Gastroesophageal sphincter (tissue), 4 donors: Measurements from ENCODE around the gene CTNNA2. TPM values are rescaled to one million over a fixed set of nuclear protein-coding genes. Genes with fewer than 3 reads are reported as not detected.

Experiments
- ATAC-seq: fragments of 150-250 bp; one replicate; pipeline ENCODE4 v1.9.1; 2016; ENCODE audit warnings: mild to moderate bottlenecking, moderate library complexity
- H3K27ac ChIP-seq, 4 donors: fragments of 200-600 bp; sonication (generic) in 3 of 4; 1 replicate in 3 of 4; 2 replicates in 1 of 4; pipeline ENCODE4 v1.5.1; 2016 to 2019
- H3K27me3 ChIP-seq: fragments of 200-600 bp; sonication (generic); one replicate; pipeline ENCODE4 v1.5.1; 2019
- H3K36me3 ChIP-seq, 2 donors: fragments of 200-600 bp; sonication (generic); one replicate each; pipeline ENCODE4 v1.5.1; 2019; ENCODE audit warnings: control low read depth in 1 of 2
- H3K4me1 ChIP-seq, 3 donors: fragments of 200-600 bp; sonication (generic); 1 replicate in 2 of 3; 2 replicates in 1 of 3; pipeline ENCODE4 v1.5.1; 2016 to 2019; ENCODE audit warnings: control low read depth in 2 of 3
- H3K4me3 ChIP-seq, 2 donors: fragments of 200-600 bp; sonication (generic); one replicate each; pipeline ENCODE4 v1.5.1; 2019; ENCODE audit warnings: mild to moderate bottlenecking in 1 of 2, moderate library complexity in 1 of 2
- H3K9me3 ChIP-seq, 3 donors: fragments of 200-600 bp; sonication (generic); one replicate each; pipeline ENCODE4 v1.5.1; 2017 to 2019; ENCODE audit warnings: control low read depth in 2 of 3
- CTCF ChIP-seq, 4 experiments: fragments of 200-600 bp in 2 of 4; fragments of 450-650 bp in 2 of 4; sonication (generic) in 1 of 4; IDR thresholded peaks; one replicate each; pipeline ENCODE4 v1.5.1; 2017 to 2019; ENCODE audit warnings: antibody characterized with exemption in 4 of 4, mild to moderate bottlenecking in 2 of 4, moderate library complexity in 2 of 4
- EP300 ChIP-seq: sonication (generic); formaldehyde crosslinking; IDR thresholded peaks from one replicate; pipeline ENCODE4 v1.6.1; 2017; ENCODE audit warnings: antibody characterized with exemption, mild to moderate bottlenecking
- POLR2A ChIP-seq, 2 donors: fragments of 450-650 bp; IDR thresholded peaks; one replicate each; pipeline ENCODE4 v1.6.1; 2017; ENCODE audit warnings: antibody characterized with exemption in 2 of 2, mild to moderate bottlenecking in 2 of 2, moderate library complexity in 1 of 2
- POLR2AphosphoS5 ChIP-seq: sonication (generic); formaldehyde crosslinking; IDR thresholded peaks from one replicate; pipeline ENCODE4 v1.6.1; 2017; ENCODE audit warnings: antibody characterized with exemption
- WGBS, 2 donors: methylation state at CpG; one replicate each; pipeline ENCODE4 v1.1.5; 2018; ENCODE audit warnings: low coverage in 1 of 2; 5-methylcytosine and 5-hydroxymethylcytosine counted together
- total RNA-seq, 4 donors: library from RNA; depleted of rRNA; stranded (reverse); fragments of >200 nt; gene quantifications; one replicate each; pipeline ENCODE4 v1.1.0, GENCODE V29; 2016

Gene CTNNA2
- total RNA-seq, 4 donors from 2014 or later, result 0.15 to 4.2 (median 0.68) TPM

DNA sequence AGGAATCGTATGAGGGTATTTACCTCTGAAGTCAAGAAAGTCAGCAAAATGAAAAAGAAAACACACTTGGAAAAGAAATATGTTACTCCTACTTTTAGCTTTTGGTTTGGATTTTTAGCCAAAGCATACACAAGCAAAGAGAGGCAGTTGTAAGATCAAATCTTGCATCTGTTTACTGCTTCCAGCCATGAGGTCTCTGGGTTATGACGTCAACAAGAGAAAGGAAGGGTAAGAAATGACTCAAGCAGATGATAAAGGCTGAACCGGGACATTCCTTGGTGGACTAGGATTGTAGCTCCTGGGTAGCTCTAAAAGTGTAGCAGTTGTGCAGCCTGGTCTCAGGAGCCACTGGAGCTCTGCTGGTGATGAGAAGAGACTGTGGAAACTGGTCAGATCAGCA is 16.8 kb downstream of the CTNNA2 start:
- no peak for TF ChIP-seq EP300
- no peak for TF ChIP-seq POLR2A (IDR thresholded peaks at IDR 0.05)
- no peak for TF ChIP-seq POLR2AphosphoS5
- TF ChIP-seq CTCF (IDR thresholded peaks at IDR 0.05), result no peak

GRCh38 chr2:79530443-79530842 is 17.6 kb downstream of the CTNNA2 start:
- no peaks in the 10 kb centered on the region for H3K4me1 ChIP-seq
- WGBS, 2 donors, result 0 to 8% methylated on average over 1 of the region's 1 CpG
- no peak overlapping the region for H3K27ac ChIP-seq
- no peaks in the 10 kb centered on the region for H3K36me3 ChIP-seq
- no peaks in the 10 kb centered on the region for H3K9me3 ChIP-seq
- no peak overlapping the region for H3K4me3 ChIP-seq
- no peak for ATAC-seq
- H3K27me3 ChIP-seq, result peaks cover under 1% of the 10 kb centered on the region
- TF ChIP-seq EP300 (no peak), POLR2A (IDR thresholded peaks at IDR 0.05) (no peak), POLR2AphosphoS5 (no peak), CTCF (IDR thresholded peaks at IDR 0.05) (no peak)

More for the DNA sequence above, 16.8 kb downstream of the CTNNA2 start:
- Histone ChIP-seq H3K4me1 (no peaks in the 10 kb centered on the region), H3K9me3 (no peaks in the 10 kb centered on the region), H3K36me3 (no peaks in the 10 kb centered on the region), H3K27ac (no peak overlapping the region), H3K27me3 (peaks cover 3% of the 10 kb centered on the region), H3K4me3 (no peak overlapping the region)
- WGBS, 2 donors, result 71 to 85% methylated on average over 2 to 3 of the region's 3 CpGs
- ATAC-seq, result no peak

GRCh38 chr2:79547568-79547967 is 34.7 kb downstream of the CTNNA2 start:
- WGBS, 2 donors, result 57 to 66% methylated on average over 2 of the region's 2 CpGs
- no peak for TF ChIP-seq EP300
- no peak for TF ChIP-seq POLR2AphosphoS5
- no peak for TF ChIP-seq POLR2A (IDR thresholded peaks at IDR 0.05)
- TF ChIP-seq CTCF (IDR thresholded peaks at IDR 0.05), result no peak
- no peak overlapping the region for H3K27ac ChIP-seq
- no peaks in the 10 kb centered on the region for H3K27me3 ChIP-seq
- no peaks in the 10 kb centered on the region for H3K4me1 ChIP-seq
- H3K9me3 ChIP-seq, result peaks cover 0 to 64% (median 0%) of the 10 kb centered on the region in 3 donors
- no peak for ATAC-seq
- H3K4me3 ChIP-seq, result no peak overlapping the region
- no peaks in the 10 kb centered on the region for H3K36me3 ChIP-seq

- Histone ChIP-seq H3K4me3 (no peak overlapping the region), H3K9me3 (peaks cover 0 to 39% (median 0%) of the 10 kb centered on the region in 3 donors), H3K4me1 (no peaks in the 10 kb centered on the region), H3K27me3 (no peaks in the 10 kb centered on the region), H3K36me3 (no peaks in the 10 kb centered on the region), H3K27ac (no peak overlapping the region)
- TF ChIP-seq CTCF (IDR thresholded peaks at IDR 0.05) (no peak), EP300 (no peak), POLR2AphosphoS5 (no peak), POLR2A (IDR thresholded peaks at IDR 0.05) (no peak)
- ATAC-seq, result no peak
- WGBS, 2 donors, result 100% methylated on average over 1 of the region's 1 CpG
Observed at GRCh38 chr2:79552653-79553052, 39.8 kb downstream of the CTNNA2 start.

DNA sequence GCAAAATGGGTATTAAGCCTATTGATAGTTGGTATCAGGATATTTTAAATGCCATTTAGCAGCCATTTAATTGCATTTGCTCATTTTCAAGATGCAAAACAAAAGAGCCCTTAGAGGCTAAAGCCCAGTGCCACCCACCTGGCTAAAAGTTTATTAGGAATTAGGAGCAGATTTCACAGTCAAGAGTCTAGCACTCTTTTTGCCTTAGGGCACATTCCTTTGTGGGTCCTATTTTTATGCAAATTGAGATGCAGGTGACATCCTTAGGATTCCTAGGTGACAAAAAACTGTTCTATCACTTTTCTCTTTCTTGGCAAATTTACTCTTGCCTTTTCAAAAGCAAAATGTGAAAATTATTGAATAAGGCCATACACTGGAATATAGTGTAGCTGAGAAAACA is 42.0 kb downstream of the CTNNA2 start:
- Histone ChIP-seq H3K9me3 (peaks cover 0 to 17% (median 0%) of the 10 kb centered on the region in 3 donors), H3K4me3 (no peak overlapping the region), H3K27ac (no peak overlapping the region), H3K27me3 (no peaks in the 10 kb centered on the region), H3K36me3 (no peaks in the 10 kb centered on the region), H3K4me1 (no peaks in the 10 kb centered on the region)
- TF ChIP-seq CTCF (IDR thresholded peaks at IDR 0.05), result no peak
- no peak for TF ChIP-seq POLR2A (IDR thresholded peaks at IDR 0.05)
- TF ChIP-seq EP300, result no peak
- no peak for TF ChIP-seq POLR2AphosphoS5
- ATAC-seq, result no peak
